Measurements from ENCODE around the gene LRCH1.

Gene LRCH1

DNA sequence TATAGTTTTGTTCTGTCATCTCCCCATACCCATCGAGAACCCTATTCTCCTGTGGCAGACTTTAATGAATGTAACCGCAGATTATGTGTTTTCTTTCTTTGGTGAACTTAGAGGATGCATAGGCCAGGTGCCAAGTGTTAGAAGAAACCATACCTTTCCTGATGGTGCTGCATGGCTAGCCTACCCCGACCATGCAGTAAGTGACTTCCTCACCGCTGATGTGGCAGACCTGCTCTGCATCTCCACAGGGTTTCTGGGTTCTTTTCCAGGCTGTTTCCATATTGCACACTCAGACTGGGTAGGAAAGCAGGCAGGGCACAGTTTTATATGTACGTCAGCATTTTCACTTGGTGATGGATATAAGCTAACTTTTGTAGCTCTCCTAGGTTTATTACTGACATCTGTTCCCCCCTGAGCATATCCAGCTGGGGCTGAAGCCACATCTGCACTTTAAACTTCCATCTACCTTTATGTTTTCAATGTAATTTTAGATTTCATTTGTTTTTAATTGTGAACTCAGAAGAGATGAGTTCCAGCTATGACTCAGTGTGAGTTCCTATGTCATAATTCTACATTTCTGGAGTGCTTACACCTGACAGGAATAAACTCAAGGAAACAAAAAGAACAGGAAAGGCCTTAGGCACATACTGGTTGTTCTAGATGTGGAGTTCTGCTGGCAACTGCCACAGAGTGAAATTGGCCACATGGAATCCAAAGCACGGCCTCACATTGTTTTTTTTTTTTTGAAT, 42.3 kb downstream of the LRCH1 start:
- peak in 1 of 2 donors; percentile 34 for DNase-seq

- no peak for DNase-seq
Measured at GRCh38 chr13:46595885-46596275, 42.9 kb downstream of the LRCH1 start.

- DNase-seq = no peak
Measured at GRCh38 chr13:46596466-46596865, 43.5 kb downstream of the LRCH1 start.

- no peak for DNase-seq
Measured at GRCh38 chr13:46598140-46598819, 45.3 kb downstream of the LRCH1 start.

GRCh38 chr13:46598820-46599180, 45.8 kb downstream of the LRCH1 start:
- no peak for DNase-seq

DNA sequence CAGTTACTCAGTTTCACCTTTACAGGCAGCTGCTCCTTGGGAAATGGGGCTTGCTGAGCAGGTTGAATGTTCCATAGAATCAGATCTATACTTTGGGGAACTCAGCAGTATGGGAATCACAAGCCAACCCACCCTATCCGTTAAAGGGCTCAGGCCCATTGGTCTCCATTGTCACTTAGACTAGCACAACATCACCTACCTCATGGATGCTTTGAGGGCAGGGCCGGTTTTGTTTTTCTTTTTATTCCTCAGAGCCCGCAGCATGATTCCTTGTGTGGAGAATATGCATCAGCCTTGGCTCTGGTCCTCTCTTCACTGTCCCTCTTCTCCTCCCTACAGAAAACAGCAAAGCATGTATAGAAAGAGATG, 48.0 kb downstream of the LRCH1 start:
- no peak for DNase-seq

GRCh38 chr13:46602531-46602930, 49.6 kb downstream of the LRCH1 start:
- DNase-seq = no peak

DNA sequence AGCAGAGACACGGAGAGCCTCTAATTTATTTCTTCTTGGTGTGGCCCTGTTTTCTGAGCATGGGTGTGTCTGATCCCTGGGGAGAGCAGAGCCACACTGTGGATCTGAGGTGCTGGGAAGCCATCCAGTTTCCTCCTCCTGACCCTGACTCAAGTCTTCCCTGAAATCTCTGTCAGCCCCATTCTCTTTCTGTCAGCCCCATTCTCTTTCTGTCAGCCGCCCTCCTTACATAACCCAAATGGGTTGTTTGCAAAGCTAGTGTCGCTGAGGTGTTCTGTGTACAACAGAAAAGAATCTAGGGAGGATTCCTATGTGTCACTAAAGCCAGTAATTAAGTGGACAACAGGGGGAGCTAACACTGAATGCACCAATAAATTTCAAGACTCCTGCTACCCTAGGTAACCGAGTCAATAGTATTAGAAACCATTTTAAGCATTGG, 50.2 kb downstream of the LRCH1 start:
- DNase-seq = no peak

DNA sequence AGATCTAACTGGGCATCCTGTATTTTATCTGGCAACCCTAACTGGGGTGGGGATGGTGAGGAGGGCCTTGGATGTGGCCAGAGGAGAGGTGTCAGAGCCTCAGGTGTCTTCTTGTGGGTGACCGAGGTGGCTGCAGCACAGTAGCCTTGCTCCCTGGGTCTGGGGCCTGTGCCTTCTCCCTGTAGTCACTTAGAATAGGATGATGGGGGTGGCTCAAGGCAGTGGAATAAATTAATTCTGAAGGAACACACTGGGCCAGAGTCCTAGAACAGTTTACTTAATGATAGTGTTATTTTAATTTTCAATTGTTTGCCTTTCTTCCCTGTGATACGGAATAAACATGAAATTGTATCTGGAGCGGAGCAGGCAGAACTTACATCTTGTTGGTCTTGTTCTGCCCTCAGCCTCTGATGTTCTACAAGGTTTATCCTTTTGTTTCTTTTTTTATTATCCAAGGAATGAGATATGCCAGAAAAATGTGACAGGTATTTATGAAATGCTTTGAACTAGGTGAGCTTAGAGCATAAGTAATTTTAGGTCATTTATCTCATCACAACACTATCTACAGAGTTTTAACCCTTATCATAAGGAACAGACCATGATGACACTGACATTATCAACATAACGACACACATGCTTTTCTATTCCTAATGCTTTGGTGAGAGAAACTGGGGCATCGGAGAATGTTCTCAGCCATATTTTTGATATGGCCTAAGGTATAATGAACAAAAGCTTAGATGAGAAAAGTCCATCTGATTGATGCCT, 51.4 kb downstream of the LRCH1 start:
- DNase-seq = no peak

- DNase-seq = no peak
Measured at GRCh38 chr13:46605076-46605824, 52.3 kb downstream of the LRCH1 start.

- DNase-seq = no peak
Measured at GRCh38 chr13:46605825-46606554, 53.0 kb downstream of the LRCH1 start.

GRCh38 chr13:46606970-46607369, 54.0 kb downstream of the LRCH1 start:
- no peak for DNase-seq

DNA sequence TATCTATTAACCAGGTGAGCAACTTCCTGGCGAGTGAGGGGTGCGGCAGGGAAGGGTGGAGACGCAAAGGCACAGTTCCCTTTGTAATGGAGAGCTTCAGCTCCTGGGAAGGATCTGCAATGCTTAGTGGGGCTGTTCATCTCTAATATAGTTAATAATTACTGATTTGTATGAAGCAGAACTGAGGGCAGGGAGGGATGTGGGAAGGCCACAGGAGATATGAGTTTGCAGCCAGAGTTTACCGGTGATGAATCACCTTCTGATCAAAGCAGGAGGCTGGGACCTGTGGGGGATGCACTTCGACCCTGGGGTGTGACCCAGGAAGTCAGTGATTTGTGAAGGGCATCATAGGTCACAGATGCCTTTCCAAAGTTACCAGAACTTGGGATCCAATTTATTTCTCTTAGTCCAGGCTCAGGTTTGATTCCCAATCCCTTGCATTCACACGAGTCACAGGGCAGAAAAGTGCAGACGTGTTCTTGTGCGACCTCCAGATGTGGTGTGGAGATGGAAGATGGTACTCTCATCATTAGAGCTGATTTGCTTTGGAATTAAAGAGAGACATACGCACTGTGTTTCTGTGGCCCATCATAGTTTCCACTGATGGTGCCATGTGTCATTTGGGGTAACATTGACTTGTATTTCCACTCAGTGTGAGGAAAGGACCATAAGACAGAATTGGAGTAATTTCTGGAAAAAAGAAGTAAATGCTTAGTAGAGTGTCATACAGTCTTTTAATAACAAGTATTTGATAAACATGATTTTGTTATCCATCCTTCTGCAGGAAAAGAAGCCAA, 55.0 kb downstream of the LRCH1 start:
- DNase-seq = no peak

- no peak for DNase-seq
Measured at GRCh38 chr13:46609052-46609451, 56.1 kb downstream of the LRCH1 start.

DNA sequence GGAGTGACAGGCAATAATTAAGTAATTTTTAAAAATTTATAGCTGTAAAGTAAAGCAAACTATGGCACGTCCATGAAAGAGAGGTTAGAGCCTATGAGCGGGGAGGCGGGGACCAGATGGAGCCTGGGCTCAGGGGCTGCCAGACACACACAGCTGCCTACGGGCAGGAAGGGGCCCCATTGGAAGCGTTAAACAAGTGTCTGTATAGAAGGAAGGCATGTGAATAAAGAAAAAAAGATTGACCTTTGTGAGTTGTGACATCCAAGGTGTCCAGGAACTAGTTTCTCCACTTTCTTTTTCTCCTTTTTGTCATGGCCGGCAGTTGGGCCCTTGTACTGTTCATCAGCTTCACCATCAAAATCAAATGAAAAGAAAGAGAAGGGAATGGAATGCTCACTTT, 56.8 kb downstream of the LRCH1 start:
- DNase-seq = no peak

DNA sequence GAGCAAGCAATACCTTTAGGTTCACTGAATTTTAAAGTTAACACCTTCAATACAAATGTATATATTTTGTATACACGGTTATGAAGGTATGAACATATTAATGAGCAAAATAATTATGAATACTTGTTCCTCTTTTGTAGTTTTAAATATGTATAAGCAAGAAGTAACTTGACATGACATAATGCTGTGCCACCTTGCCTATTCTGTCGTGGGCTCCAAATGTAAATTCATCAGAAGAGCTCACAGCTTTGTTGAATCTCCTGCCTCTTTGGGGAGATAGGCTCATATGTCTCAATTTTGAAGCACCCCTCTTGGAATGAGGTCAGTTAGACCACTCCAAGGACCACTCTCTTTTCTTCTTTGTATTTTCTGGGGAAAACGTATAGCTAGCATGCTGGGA, 59.3 kb downstream of the LRCH1 start:
- DNase-seq = no peak

- DNase-seq = no peak
Measured at GRCh38 chr13:46613409-46614049, 60.6 kb downstream of the LRCH1 start.

- no peak for DNase-seq
Measured at GRCh38 chr13:46614582-46614981, 61.6 kb downstream of the LRCH1 start.

GRCh38 chr13:46615888-46616531, 63.0 kb downstream of the LRCH1 start:
- DNase-seq = no peak

DNA sequence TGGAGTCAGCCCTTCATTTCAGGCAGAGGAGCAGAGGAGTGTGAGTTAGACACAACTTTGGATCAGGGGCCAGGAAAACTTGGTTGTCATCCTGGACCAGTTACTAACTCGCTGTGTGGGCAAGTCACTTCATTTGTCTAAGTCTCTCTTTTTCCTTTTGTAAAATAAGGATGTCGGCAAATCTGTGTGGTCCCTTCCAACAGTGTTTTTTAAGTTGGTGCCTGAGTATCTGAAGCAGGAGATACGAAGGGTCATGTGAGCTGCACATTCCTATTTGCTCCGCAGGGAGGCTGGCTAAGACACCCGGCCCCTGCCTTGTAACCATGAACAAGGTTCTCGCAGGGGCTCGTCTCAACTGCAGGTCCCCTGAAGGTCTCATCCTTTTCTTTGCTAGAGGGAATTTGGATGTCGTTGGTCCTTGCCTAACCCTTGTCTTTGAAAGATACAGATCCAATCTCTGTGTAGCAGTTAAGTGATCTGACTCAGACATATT, 64.3 kb downstream of the LRCH1 start:
- DNase-seq = no peak
